GM10266 (cell line): ENCODE results near the gene DOCK10.
A peak's percentile ranks its signal among the peaks of the same experiment; 100 is the strongest.

ENCODE experiments used
- DNase-seq: peaks from one replicate; pipeline ENCODE4 v3.0.0; 2012; ENCODE audit errors: extremely low spot score
- TF ChIP-seq, protein P1 (sequence below): IDR thresholded peaks from 2 replicates; pipeline ENCODE4 v1.5.1; 2012; ENCODE audit warnings: mild to moderate bottlenecking, low read depth; ENCODE audit not compliant: control insufficient read depth, insufficient read depth; ENCODE audit errors: missing control alignments

Gene DOCK10

DNA sequence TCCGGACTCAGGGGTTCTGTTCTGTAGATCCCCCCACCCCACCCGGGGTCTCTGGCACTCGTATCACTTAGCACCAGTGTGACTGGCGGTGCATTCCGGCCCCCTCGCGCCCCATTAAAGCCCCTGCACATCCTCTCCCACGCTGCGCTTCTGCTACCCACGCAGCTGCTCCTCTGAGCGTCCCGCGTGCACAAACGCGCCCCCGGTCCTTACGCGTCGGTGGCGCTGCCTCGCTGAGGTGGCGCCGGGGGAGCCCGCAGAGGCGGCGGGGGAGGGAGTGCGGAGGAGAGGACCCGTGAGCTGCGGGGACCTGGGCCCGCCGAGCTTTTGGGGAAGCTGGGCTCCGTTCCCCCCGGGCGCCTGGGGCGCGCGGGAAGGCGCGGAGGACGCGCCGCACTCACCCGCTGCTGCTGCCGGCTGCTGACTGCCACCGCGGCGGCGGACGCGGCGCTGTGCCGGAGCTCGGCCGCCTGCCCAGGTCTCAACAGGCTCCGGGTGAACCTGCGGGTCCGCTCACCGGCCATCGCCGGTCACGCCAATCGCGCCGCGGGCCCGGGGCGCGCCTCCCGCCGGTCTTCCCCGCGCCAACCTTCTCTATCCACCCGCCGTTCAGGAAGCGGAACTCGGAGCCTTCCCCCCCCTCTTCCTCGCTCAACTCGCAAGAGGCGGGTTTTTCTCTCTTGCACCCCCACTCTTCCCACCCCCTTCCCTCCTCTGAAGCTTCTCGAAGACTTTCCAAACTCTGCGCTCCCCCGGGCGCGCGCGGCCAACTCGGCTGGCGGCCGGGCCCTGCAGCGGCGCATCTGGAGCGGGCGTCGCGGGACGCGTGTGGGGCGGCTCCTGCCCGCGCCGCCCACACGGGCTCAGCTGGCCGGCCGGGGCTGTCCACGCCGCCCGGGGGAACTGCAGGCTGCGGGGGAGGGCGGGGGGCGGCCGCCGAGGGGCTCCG, at the start of gene DOCK10:
DOCK10 (minus strand) TSS at position 618 of the 949 bp plus-strand sequence; CDS start at position 524, 94 bp downstream.
- TF ChIP-seq, protein P1, sequence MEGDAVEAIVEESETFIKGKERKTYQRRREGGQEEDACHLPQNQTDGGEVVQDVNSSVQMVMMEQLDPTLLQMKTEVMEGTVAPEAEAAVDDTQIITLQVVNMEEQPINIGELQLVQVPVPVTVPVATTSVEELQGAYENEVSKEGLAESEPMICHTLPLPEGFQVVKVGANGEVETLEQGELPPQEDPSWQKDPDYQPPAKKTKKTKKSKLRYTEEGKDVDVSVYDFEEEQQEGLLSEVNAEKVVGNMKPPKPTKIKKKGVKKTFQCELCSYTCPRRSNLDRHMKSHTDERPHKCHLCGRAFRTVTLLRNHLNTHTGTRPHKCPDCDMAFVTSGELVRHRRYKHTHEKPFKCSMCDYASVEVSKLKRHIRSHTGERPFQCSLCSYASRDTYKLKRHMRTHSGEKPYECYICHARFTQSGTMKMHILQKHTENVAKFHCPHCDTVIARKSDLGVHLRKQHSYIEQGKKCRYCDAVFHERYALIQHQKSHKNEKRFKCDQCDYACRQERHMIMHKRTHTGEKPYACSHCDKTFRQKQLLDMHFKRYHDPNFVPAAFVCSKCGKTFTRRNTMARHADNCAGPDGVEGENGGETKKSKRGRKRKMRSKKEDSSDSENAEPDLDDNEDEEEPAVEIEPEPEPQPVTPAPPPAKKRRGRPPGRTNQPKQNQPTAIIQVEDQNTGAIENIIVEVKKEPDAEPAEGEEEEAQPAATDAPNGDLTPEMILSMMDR = peak; percentile 2
- DNase-seq = peak; percentile 60

DNA sequence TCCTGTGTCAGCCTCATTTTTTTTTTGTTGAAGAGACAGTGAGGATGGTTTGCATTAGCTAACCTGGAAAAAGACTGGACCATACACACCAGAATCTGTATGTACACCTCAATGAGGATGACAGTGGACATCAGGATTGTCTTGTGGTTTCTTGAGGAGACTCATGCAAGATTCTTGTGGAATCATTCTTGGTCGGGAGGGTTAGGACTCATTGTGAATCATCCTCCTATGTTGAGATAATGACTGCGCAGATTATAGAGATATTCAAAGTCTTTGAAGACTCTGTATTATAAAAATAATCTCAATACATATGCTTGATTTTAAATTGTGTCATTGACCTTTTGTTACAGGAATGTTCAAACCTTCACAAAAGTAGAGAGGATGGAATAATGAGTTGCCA, 49.1 kb upstream of the DOCK10 start:
- DNase-seq = no peak
- TF ChIP-seq, protein P1 = no peak

DNA sequence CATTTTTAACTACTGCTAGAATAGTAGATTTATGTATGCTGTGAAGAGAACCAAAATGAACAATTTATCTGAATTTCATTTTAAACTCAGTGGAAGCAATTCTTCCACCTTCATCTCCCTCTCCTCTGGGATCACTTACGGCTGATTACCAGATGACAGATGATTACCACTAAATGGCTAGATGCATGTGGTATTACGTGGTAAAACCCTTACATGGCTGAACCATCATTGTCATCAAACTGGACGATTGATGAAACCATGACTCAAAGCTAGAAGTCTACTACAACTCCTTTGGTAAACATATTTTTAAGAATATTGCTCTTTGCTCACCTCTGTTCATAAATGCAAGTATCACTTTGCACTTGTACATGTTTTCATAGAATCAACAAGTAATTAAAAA, 48.5 kb upstream of the DOCK10 start:
- TF ChIP-seq, protein P1 = no peak
- DNase-seq = no peak

- DNase-seq = no peak
- TF ChIP-seq, protein P1 = no peak
Observed at GRCh38 chr2:225086915-225087314, 44.6 kb upstream of the DOCK10 start.

GRCh38 chr2:225086439-225086838, 44.2 kb upstream of the DOCK10 start:
- TF ChIP-seq, protein P1 = no peak
- no peak for DNase-seq

GRCh38 chr2:225083276-225083675, 41.0 kb upstream of the DOCK10 start:
- DNase-seq = no peak
- TF ChIP-seq, protein P1 = no peak

DNA sequence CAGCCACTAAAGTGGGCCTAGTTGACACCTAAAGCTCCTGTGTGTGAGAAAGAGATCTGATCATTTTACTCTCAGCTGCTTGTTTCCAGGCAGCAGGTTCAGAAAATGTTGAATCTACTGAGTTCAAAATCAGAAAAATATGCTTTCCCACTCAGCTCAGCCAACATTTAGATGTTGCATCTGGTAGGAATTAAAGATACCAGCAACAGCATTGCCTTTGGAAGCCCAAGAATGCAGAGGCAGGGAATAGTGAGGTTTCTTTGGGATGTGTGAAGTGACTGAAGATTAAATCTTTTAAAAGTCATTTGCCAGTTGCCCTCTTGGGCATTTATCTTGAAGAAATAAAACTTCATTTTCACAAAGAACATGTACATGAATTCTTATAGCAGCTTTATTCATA, 33.9 kb upstream of the DOCK10 start:
- TF ChIP-seq, protein P1 = no peak
- DNase-seq = no peak
